ENCODE data around the gene ADORA1.

DNA sequence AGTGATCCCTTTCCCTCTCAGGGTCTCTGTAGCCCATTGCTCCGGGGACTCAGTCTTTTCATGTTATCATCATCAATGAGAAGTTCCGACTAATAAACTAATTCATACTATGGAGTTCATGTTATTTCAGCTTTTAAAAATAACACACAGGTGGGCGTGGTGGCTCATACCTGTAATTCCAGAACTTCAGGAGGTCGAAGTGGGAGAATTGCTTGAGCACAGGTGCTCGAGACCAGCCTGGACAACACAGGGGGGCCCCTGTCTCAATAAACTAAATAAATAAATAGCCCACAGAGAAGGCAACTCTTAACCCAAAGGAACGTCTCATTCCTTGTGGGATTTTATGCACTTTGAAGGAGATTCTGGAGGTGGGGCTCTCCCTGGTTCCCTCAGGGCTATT is 33.6 kb downstream of the ADORA1 start:
- TF ChIP-seq CTCF (IDR thresholded peaks at IDR 0.05; ENCODE audit: low read length), result no peak
- no peak for TF ChIP-seq EZH2 (optimal IDR thresholded peaks at IDR 0.05; ENCODE audit: low read depth, low read length)

All from MM.1S (cell line).